ENCODE data around the gene CCDC178. TPM values are rescaled to one million over a fixed set of nuclear protein-coding genes. Genes with fewer than 3 reads are reported as not detected.

Gene CCDC178
- total RNA-seq, 6 experiments from 2014 or later: not detected

GRCh38 chr18:32888306-32888705, 552.2 kb downstream of the CCDC178 start:
- Mint-ChIP-seq H3K36me3 (ENCODE audit: low read depth) (no peaks in the 10 kb centered on the region), H3K27me3 (ENCODE audit: insufficient read depth) (no peaks in the 10 kb centered on the region), H3K9me3 (peaks cover 56% of the 10 kb centered on the region), H3K27ac (no peak overlapping the region), H3K4me3 (no peak overlapping the region), H3K4me1 (ENCODE audit: low read depth) (no peaks in the 10 kb centered on the region)
- TF ChIP-seq CTCF (IDR thresholded peaks at IDR 0.05): no peak
- DNase-seq: no peak

Other genes starting within 250 kb of the CCDC178 start
- not detected for gene ASXL3, start 137.5 kb upstream of the CCDC178 start, total RNA-seq (2021; fragmentation: NEBNext Ultra II Directional; extraction: Animal tissue kit (Norgen Biotek cat#: 25700))

All from HFFc6 (cell line).